GM12891 (cell line): ENCODE results near the gene STON2.

Experiments used
- POLR2A ChIP-seq: IDR thresholded peaks from 2 replicates; pipeline ENCODE4 v1.6.1; 2011; ENCODE audit warnings: low read depth, low read length, control low read depth
- POLR2AphosphoS5 ChIP-seq: IDR thresholded peaks from 2 replicates; pipeline ENCODE4 v1.6.1; 2011; ENCODE audit warnings: low read depth, low read length, control low read depth

DNA sequence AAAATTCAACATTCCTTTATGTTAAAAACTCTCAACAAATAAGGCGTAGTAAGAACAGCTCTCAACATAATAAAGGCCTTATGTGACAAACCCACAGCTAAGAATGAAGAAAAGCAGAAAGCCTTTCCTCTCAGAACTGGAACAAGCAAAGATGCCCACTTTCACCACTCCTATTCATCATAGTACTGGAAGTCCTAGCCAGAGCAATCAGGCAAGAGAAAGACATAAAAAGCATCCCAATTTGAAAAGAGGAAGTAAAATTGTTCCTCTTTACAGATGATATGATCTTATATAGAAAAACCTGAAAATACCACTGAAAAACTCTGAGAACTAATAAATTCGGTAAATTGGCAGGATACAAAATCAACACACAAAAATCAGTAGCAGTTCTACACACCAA is 52.1 kb downstream of the STON2 start:
- TF ChIP-seq POLR2AphosphoS5 (no peak), POLR2A (no peak)
